Liver (tissue), 9 donors: ENCODE results near the gene EYA4. TPM values are rescaled to one million over a fixed set of nuclear protein-coding genes. Genes with fewer than 3 reads are reported as not detected.

Experiments used
- DNase-seq: peaks from one replicate; pipeline ENCODE4 v3.0.0-alpha.2; 2017; ENCODE audit warnings: low spot score
- H3K27ac ChIP-seq, 2 donors: one replicate each; pipeline ENCODE4 v1.7.0; 2013; ENCODE audit warnings: inconsistent platforms in 2 of 2, low read length in 2 of 2, control low read depth in 1 of 2, low read depth in 1 of 2, mild to moderate bottlenecking in 1 of 2
- H3K27me3 ChIP-seq, 4 donors: one replicate each; pipeline versions ENCODE4 v1.6.1 to v1.7.0; 2013; ENCODE audit warnings: low read length in 3 of 4, inconsistent platforms in 1 of 4, mild to moderate bottlenecking in 1 of 4, moderate library complexity in 1 of 4; ENCODE audit not compliant: control insufficient read depth in 4 of 4, insufficient read depth in 4 of 4
- H3K36me3 ChIP-seq, 4 donors: one replicate each; pipeline versions ENCODE4 v1.6.1 to v1.7.0; 2013; ENCODE audit warnings: low read length in 3 of 4, mild to moderate bottlenecking in 3 of 4, low read depth in 1 of 4, moderate library complexity in 1 of 4; ENCODE audit not compliant: control insufficient read depth in 4 of 4, insufficient read depth in 3 of 4
- H3K4me1 ChIP-seq, 4 donors: one replicate each; pipeline versions ENCODE4 v1.6.1 to v1.7.0; 2013; ENCODE audit warnings: low read length in 3 of 4, mild to moderate bottlenecking in 3 of 4, moderate library complexity in 1 of 4; ENCODE audit not compliant: control insufficient read depth in 4 of 4, insufficient read depth in 4 of 4
- H3K4me3 ChIP-seq, 3 donors: one replicate each; pipeline versions ENCODE4 v1.6.1 to v1.7.0; 2013; ENCODE audit warnings: low read length in 3 of 3, control low read depth in 1 of 3, low read depth in 1 of 3, mild to moderate bottlenecking in 1 of 3
- H3K9ac ChIP-seq, 2 donors: one replicate each; pipeline ENCODE4 v1.7.0; 2013; ENCODE audit warnings: low read length in 2 of 2, mild to moderate bottlenecking in 2 of 2, moderate library complexity in 2 of 2, control low read depth in 1 of 2, low read depth in 1 of 2
- H3K9me3 ChIP-seq, 4 donors: one replicate each; pipeline versions ENCODE4 v1.6.1 to v1.7.0; 2013; ENCODE audit warnings: low read length in 3 of 4; ENCODE audit not compliant: control insufficient read depth in 4 of 4
- EGR1 ChIP-seq, 2 donors: IDR thresholded peaks; 2 replicates each; pipeline ENCODE4 v1.6.1; 2016 to 2018; ENCODE audit warnings: antibody characterized with exemption in 2 of 2, low read depth in 2 of 2
- FOXA1 ChIP-seq: IDR thresholded peaks from 2 replicates; pipeline ENCODE4 v1.6.1; 2016; ENCODE audit warnings: antibody characterized with exemption
- FOXA2 ChIP-seq: IDR thresholded peaks from 2 replicates; pipeline ENCODE4 v1.6.1; 2016; ENCODE audit warnings: antibody characterized with exemption
- GABPA ChIP-seq, 2 donors: IDR thresholded peaks in 1 of 2; conservative IDR thresholded peaks in 1 of 2; 2 replicates each; pipeline ENCODE4 v1.6.1; 2016; ENCODE audit warnings: antibody characterized with exemption in 2 of 2, mild to moderate bottlenecking in 1 of 2, moderate library complexity in 1 of 2
- HNF4A ChIP-seq, 2 donors: conservative IDR thresholded peaks; 2 replicates each; pipeline ENCODE4 v1.6.1; 2016; ENCODE audit warnings: antibody characterized with exemption in 2 of 2, mild to moderate bottlenecking in 2 of 2
- HNF4G ChIP-seq: IDR thresholded peaks from 2 replicates; pipeline ENCODE4 v1.6.1; 2016; ENCODE audit warnings: antibody characterized with exemption
- JUND ChIP-seq, 2 donors: IDR thresholded peaks; 2 replicates each; pipeline ENCODE4 v1.6.1; 2016; ENCODE audit warnings: antibody characterized with exemption in 2 of 2
- MAX ChIP-seq: IDR thresholded peaks from 2 replicates; pipeline ENCODE4 v1.6.1; 2016; ENCODE audit warnings: antibody characterized with exemption
- NR2F2 ChIP-seq: IDR thresholded peaks from 2 replicates; pipeline ENCODE4 v1.6.1; 2016; ENCODE audit warnings: antibody characterized with exemption
- RAD21 ChIP-seq, 2 donors: IDR thresholded peaks; 2 replicates each; pipeline ENCODE4 v1.6.1; 2016; ENCODE audit warnings: antibody characterized with exemption in 2 of 2, mild to moderate bottlenecking in 2 of 2
- REST ChIP-seq: IDR thresholded peaks from 2 replicates; pipeline ENCODE4 v1.6.1; 2016; ENCODE audit warnings: antibody characterized with exemption, mild to moderate bottlenecking
- RXRA ChIP-seq, 2 donors: IDR thresholded peaks; 2 replicates each; pipeline ENCODE4 v1.6.1; 2017 to 2018; ENCODE audit warnings: antibody characterized with exemption in 2 of 2, mild to moderate bottlenecking in 1 of 2
- SP1 ChIP-seq: IDR thresholded peaks from 2 replicates; pipeline ENCODE4 v1.6.1; 2018; ENCODE audit warnings: antibody characterized with exemption, mild to moderate bottlenecking
- TAF1 ChIP-seq: conservative IDR thresholded peaks from 2 replicates; pipeline ENCODE4 v1.6.1; 2016; ENCODE audit warnings: antibody characterized with exemption, mild to moderate bottlenecking
- YY1 ChIP-seq: IDR thresholded peaks from 2 replicates; pipeline ENCODE4 v1.6.1; 2016; ENCODE audit warnings: antibody characterized with exemption, mild to moderate bottlenecking
- ZBTB33 ChIP-seq: IDR thresholded peaks from 2 replicates; pipeline ENCODE4 v1.6.1; 2016; ENCODE audit warnings: antibody characterized with exemption
- WGBS: extraction: QIAGEN DNeasy Blood & Tissue Kit; methylation state at CpG from one replicate; pipeline ENCODE4 v1.1.7; 2013; 5-methylcytosine and 5-hydroxymethylcytosine counted together
- polyA plus RNA-seq, 2 donors: library from polyadenylated mRNA; stranded (reverse) in 1 of 2; unstranded in 1 of 2; fragments of 200-250 nt in 1 of 2; fragments of >200 nt in 1 of 2; fragmentation: Nextera tagmentation in 1 of 2; extraction: Ambion mirVana in 1 of 2; gene quantifications; one replicate each; pipeline versions ENCODE4 v1.2.1 to v1.2.3, GENCODE V29; 2013 to 2015
- total RNA-seq, 2 donors: library from RNA; depleted of rRNA; stranded (reverse); fragments of >200 nt; gene quantifications; one replicate each; pipeline ENCODE4 v1.2.3, GENCODE V29; 2014
- TF ChIP-seq, protein P1 (sequence below): IDR thresholded peaks from 2 replicates; pipeline ENCODE4 v1.6.1; 2016; ENCODE audit warnings: antibody characterized with exemption
- TF ChIP-seq, protein P2 (sequence below): fragments of 150-350 bp; IDR thresholded peaks from 2 replicates; pipeline ENCODE4 v1.5.1; 2017; ENCODE audit warnings: improper control_type of control experiment, low read depth, low read length; ENCODE audit not compliant: missing input control
- donor health status: healthy.
- donor health status: healthy.
- donor health status: healthy.
- donor health status: healthy.
- donor health status: healthy.

The EYA4 gene
- total and polyA plus RNA-seq, 4 donors: 0.05 to 0.50 TPM; not detected in 2

GRCh38 chr6:133380047-133380446, 138.9 kb downstream of the EYA4 start:
- TF ChIP-seq REST (no peak), HNF4A (conservative IDR thresholded peaks at IDR 0.05) (no peak), RXRA (IDR thresholded peaks at IDR 0.05) (no peak), SP1 (no peak), GABPA (IDR thresholded peaks at IDR 0.05 in 1 of 2, conservative IDR thresholded peaks at IDR 0.05 in 1 of 2) (no peak), JUND (IDR thresholded peaks at IDR 0.05) (no peak), ZBTB33 (no peak), YY1 (no peak), HNF4G (no peak), FOXA2 (no peak), MAX (no peak), FOXA1 (no peak), NR2F2 (no peak), TAF1 (no peak), RAD21 (IDR thresholded peaks at IDR 0.05) (no peak), EGR1 (IDR thresholded peaks at IDR 0.05; ENCODE audit: low read depth in 2 of 2) (no peak)
- TF ChIP-seq, protein P1, sequence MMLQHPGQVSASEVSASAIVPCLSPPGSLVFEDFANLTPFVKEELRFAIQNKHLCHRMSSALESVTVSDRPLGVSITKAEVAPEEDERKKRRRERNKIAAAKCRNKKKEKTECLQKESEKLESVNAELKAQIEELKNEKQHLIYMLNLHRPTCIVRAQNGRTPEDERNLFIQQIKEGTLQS: no peak
- TF ChIP-seq, protein P2, sequence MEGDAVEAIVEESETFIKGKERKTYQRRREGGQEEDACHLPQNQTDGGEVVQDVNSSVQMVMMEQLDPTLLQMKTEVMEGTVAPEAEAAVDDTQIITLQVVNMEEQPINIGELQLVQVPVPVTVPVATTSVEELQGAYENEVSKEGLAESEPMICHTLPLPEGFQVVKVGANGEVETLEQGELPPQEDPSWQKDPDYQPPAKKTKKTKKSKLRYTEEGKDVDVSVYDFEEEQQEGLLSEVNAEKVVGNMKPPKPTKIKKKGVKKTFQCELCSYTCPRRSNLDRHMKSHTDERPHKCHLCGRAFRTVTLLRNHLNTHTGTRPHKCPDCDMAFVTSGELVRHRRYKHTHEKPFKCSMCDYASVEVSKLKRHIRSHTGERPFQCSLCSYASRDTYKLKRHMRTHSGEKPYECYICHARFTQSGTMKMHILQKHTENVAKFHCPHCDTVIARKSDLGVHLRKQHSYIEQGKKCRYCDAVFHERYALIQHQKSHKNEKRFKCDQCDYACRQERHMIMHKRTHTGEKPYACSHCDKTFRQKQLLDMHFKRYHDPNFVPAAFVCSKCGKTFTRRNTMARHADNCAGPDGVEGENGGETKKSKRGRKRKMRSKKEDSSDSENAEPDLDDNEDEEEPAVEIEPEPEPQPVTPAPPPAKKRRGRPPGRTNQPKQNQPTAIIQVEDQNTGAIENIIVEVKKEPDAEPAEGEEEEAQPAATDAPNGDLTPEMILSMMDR: no peak
- Histone ChIP-seq H3K36me3 (no peaks in the 10 kb centered on the region), H3K9ac (no peak overlapping the region), H3K27me3 (peaks cover 0 to 4% (median 0%) of the 10 kb centered on the region in 4 donors), H3K4me3 (no peak overlapping the region), H3K9me3 (no peaks in the 10 kb centered on the region), H3K4me1 (no peaks in the 10 kb centered on the region), H3K27ac (no peak overlapping the region)
- 73% methylated on average over 1 of the region's 1 CpG for WGBS
- DNase-seq: no peak

DNA sequence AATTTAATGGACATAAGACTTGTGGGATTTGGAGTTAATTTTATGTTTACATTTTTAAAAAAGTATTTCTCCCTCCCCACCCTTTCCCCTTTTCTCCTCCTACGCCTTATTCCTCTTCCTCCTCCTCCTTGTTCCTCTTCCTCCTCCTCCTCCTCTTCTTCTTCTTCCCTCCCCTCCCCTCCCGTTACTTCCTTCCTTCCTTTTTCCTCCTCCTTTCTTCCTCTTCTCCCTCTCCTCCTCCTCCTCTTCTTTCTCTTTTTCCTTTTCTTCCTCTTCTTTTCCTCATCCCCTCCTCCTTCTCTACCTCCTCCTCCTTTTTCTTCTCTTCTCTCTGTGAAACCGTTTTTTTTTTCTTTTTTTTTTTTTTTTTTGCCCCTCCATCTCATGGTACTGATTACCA, 139.6 kb downstream of the EYA4 start:
- no peaks in the 10 kb centered on the region for H3K4me1 ChIP-seq
- DNase-seq: no peak
- WGBS: 66% methylated on average over 3 of the region's 3 CpGs
- no peak overlapping the region for H3K4me3 ChIP-seq
- no peaks in the 10 kb centered on the region for H3K36me3 ChIP-seq
- H3K9me3 ChIP-seq: no peaks in the 10 kb centered on the region
- peaks cover 0 to 4% (median 0%) of the 10 kb centered on the region in 4 donors for H3K27me3 ChIP-seq
- no peak overlapping the region for H3K9ac ChIP-seq
- no peak overlapping the region for H3K27ac ChIP-seq
- TF ChIP-seq JUND (IDR thresholded peaks at IDR 0.05) (no peak), FOXA1 (no peak), MAX (no peak), FOXA2 (no peak), YY1 (no peak), RXRA (IDR thresholded peaks at IDR 0.05) (no peak), HNF4G (no peak), REST (no peak), RAD21 (IDR thresholded peaks at IDR 0.05) (no peak), GABPA (IDR thresholded peaks at IDR 0.05 in 1 of 2, conservative IDR thresholded peaks at IDR 0.05 in 1 of 2) (no peak), TAF1 (no peak)
- TF ChIP-seq, protein P2: no peak
